HepG2 (cell line): ENCODE data around the gene TYMS. TPM values are rescaled to one million over a fixed set of nuclear protein-coding genes. Genes with fewer than 3 reads are reported as not detected.

Experiments
- ATAC-seq: fragments of 200-7000 bp; cut with Tn5 transposase; 3 replicates; pipeline ENCODE4 v1.9.1; 2020; ENCODE audit warnings: mild to moderate bottlenecking, moderate library complexity
- BruUV-seq: library from RNA; stranded (reverse); fragments of 400-500 nt; replicated peaks from 2 replicates; lab custom pipeline; 2021; lab: Mats Ljungman, UMichigan
- CTCF ChIA-PET: fragments of 300-600 bp; formaldehyde crosslinking; extraction: SDS; loops from one replicate; lab custom pipeline; 2021; ENCODE audit warnings: low total read pairs, inconsistent platforms, low intra/inter-chr PET ratio; lab: Yijun Ruan, JAX
- POLR2A ChIA-PET: fragments of 350-600 bp; sonication (Branson Sonifier 250); formaldehyde crosslinking; loops from one replicate; lab custom pipeline; 2020; ENCODE audit warnings: antibody characterized with exemption, inconsistent platforms; lab: Yijun Ruan, JAX
- DNase-seq: peaks from one replicate; pipeline ENCODE4 v3.0.0-alpha.2; 2015; ENCODE audit warnings: low spot score
- FAIRE-seq: peaks from 3 replicates; lab custom pipeline; 2011; peaks lifted over from hg19 to GRCh38; lab: Jason Lieb, UNC
- H2AFZ ChIP-seq: one replicate; pipeline ENCODE4 v1.6.1; 2011; ENCODE audit warnings: low read length, inconsistent platforms
- H3K27ac ChIP-seq: fragments of 300-600 bp; 3 replicates; pipeline ENCODE4 v1.8.0; 2011; ENCODE audit warnings: mixed run types, mild to moderate bottlenecking, mixed read lengths, low read length, inconsistent platforms; ENCODE audit not compliant: insufficient read depth; ENCODE audit errors: extremely low read length
- H3K27me3 ChIP-seq, 2 experiments: fragments of 200-600 bp in 1 of 2; 2 replicates in 1 of 2; 3 replicates in 1 of 2; pipeline versions ENCODE4 v1.6.0 to v1.8.0; 2011; ENCODE audit warnings: low read length in 2 of 2, mild to moderate bottlenecking in 2 of 2, moderate library complexity in 2 of 2, inconsistent platforms in 1 of 2; ENCODE audit not compliant: insufficient read depth in 2 of 2, control insufficient read depth in 1 of 2
- H3K36me3 ChIP-seq, 2 experiments: fragments of 200-600 bp in 1 of 2; replicated peaks in 1 of 2; 2 replicates in 1 of 2; 3 replicates in 1 of 2; pipeline versions ENCODE4 v1.5.1 to v1.8.0; 2011; ENCODE audit warnings: low read length in 2 of 2, inconsistent platforms in 1 of 2; ENCODE audit not compliant: insufficient read depth in 2 of 2, control insufficient read depth in 1 of 2
- H3K4me1 ChIP-seq: 2 replicates; pipeline ENCODE4 v1.5.1; 2012; ENCODE audit warnings: low read length, inconsistent platforms; ENCODE audit not compliant: insufficient read depth
- H3K4me2 ChIP-seq: 2 replicates; pipeline ENCODE4 v1.6.0; 2011; ENCODE audit warnings: low read depth, low read length, inconsistent platforms
- H3K4me3 ChIP-seq, 3 experiments: fragments of 200-600 bp in 1 of 3; sonication (generic), shearing (Covaris generic) in 1 of 3; replicated peaks in 1 of 3; 2 replicates each; pipeline ENCODE4 v1.5.1; 2011 to 2016; ENCODE audit warnings: low read length in 3 of 3, inconsistent platforms in 2 of 3, low read depth in 2 of 3, mild to moderate bottlenecking in 2 of 3, control low read depth in 1 of 3, mixed read lengths in 1 of 3; ENCODE audit not compliant: insufficient read depth in 1 of 3
- H3K79me2 ChIP-seq: one replicate; pipeline ENCODE4 v1.6.1; 2011; ENCODE audit warnings: low read length, inconsistent platforms; ENCODE audit not compliant: insufficient read depth
- H3K9ac ChIP-seq: 2 replicates; pipeline ENCODE4 v1.6.0; 2011; ENCODE audit warnings: mild to moderate bottlenecking, low read depth, low read length, inconsistent platforms; ENCODE audit not compliant: insufficient read depth
- H3K9me3 ChIP-seq: 2 replicates; pipeline ENCODE4 v1.5.1; 2012; ENCODE audit warnings: mild to moderate bottlenecking, low read length
- H4K20me1 ChIP-seq: 2 replicates; pipeline ENCODE4 v1.6.0; 2011; ENCODE audit warnings: inconsistent platforms, mild to moderate bottlenecking, low read length, moderate library complexity; ENCODE audit not compliant: insufficient read depth
- ASH2L ChIP-seq: fragments of 300-600, 200-600 bp; sonication (generic); IDR thresholded peaks from 2 replicates; pipeline ENCODE4 v1.7.0; 2017; ENCODE audit warnings: low read depth, mild to moderate bottlenecking, moderate library complexity, mixed read lengths, low read length; ENCODE audit not compliant: insufficient read length
- DNMT3B ChIP-seq: conservative IDR thresholded peaks from 2 replicates; pipeline ENCODE4 v1.6.1; 2016; ENCODE audit warnings: missing biosample characterization, control low read depth
- FOXC1 ChIP-seq: sonication (generic); formaldehyde crosslinking; IDR thresholded peaks from 2 replicates; pipeline ENCODE4 v1.8.0; 2022; ENCODE audit warnings: mild to moderate bottlenecking, missing genetic modification reagents, borderline replicate concordance
- HHEX ChIP-seq: IDR thresholded peaks from 2 replicates; pipeline ENCODE4 v1.6.1; 2016; ENCODE audit warnings: control low read depth
- MLLT10 ChIP-seq: sonication (generic); formaldehyde crosslinking; IDR thresholded peaks from 2 replicates; pipeline ENCODE4 v1.4.0; 2020; ENCODE audit warnings: missing genetic modification reagents
- MYNN ChIP-seq: sonication (generic); formaldehyde crosslinking; IDR thresholded peaks from 2 replicates; pipeline ENCODE4 v1.4.0; 2020; ENCODE audit warnings: mild to moderate bottlenecking, low read depth, missing genetic modification reagents
- NFE2L1 ChIP-seq: sonication (generic); formaldehyde crosslinking; IDR thresholded peaks from 2 replicates; pipeline ENCODE4 v1.4.0; 2020; ENCODE audit warnings: missing genetic modification reagents, mild to moderate bottlenecking, borderline replicate concordance
- NFRKB ChIP-seq: fragments of 450-650 bp; IDR thresholded peaks from 2 replicates; pipeline ENCODE4 v1.6.1; 2017
- RFX3 ChIP-seq: IDR thresholded peaks from 2 replicates; pipeline ENCODE4 v1.6.1; 2016; ENCODE audit warnings: missing biosample characterization, missing genetic modification reagents
- RXRA ChIP-seq: sonication (generic); formaldehyde crosslinking; IDR thresholded peaks from 2 replicates; pipeline ENCODE4 v1.5.1; 2020; ENCODE audit warnings: missing genetic modification reagents
- SMAD3 ChIP-seq: sonication (generic); formaldehyde crosslinking; IDR thresholded peaks from 2 replicates; pipeline ENCODE4 v1.4.0; 2020; ENCODE audit warnings: missing genetic modification reagents
- SRF ChIP-seq: IDR thresholded peaks from 2 replicates; pipeline ENCODE4 v1.6.1; 2011; ENCODE audit warnings: mild to moderate bottlenecking, low read depth, low read length, moderate library complexity
- ZBTB33 ChIP-seq: sonication (generic); formaldehyde crosslinking; IDR thresholded peaks from 2 replicates; pipeline ENCODE4 v1.4.0; 2020; ENCODE audit warnings: missing genetic modification reagents
- ZBTB7A ChIP-seq: sonication (generic); formaldehyde crosslinking; IDR thresholded peaks from 2 replicates; pipeline ENCODE4 v1.8.0; 2022; ENCODE audit warnings: mild to moderate bottlenecking, missing genetic modification reagents
- ZBTB7B ChIP-seq: sonication (generic); formaldehyde crosslinking; IDR thresholded peaks from 2 replicates; pipeline ENCODE4 v1.4.0; 2020; ENCODE audit warnings: missing genetic modification reagents
- WGBS: methylation state at CpG from one replicate; pipeline ENCODE4 v1.1.6; 2017; ENCODE audit warnings: low lambda C conversion rate; 5-methylcytosine and 5-hydroxymethylcytosine counted together
- in situ Hi-C: cut with HindIII; loops from 2 replicates; pipeline ENCODE4 v1.10.0; 2017; ENCODE audit warnings: low pct_unique_long_range_greater_than_20kb; ENCODE audit not compliant: extremely low pct_ligation_motif_present
- intact Hi-C: fragments of 100-400 bp; cut with micrococcal nuclease; formaldehyde crosslinking; loops from one replicate; pipeline ENCODE4 v1.10.0; 2022; ENCODE audit not compliant: unreplicated experiment
- polyA plus RNA-seq, 8 experiments: library from polyadenylated mRNA; depleted of rRNA in 3 of 8; stranded (reverse) in 7 of 8; unstranded in 1 of 8; fragments of >200 nt; fragmentation: Illumina TruSeq in 4 of 8; extraction: Trizol in 4 of 8; gene quantifications; 2 replicates each; pipeline versions ENCODE4 v1.2.1 to v1.2.3, GENCODE V29; 2011 to 2016; ENCODE audit warnings: low read depth in 4 of 8, missing spikeins in 1 of 8, mixed read lengths in 1 of 8; ENCODE audit not compliant: insufficient read depth in 1 of 8
- total RNA-seq, 5 experiments: library from RNA; depleted of rRNA; stranded (reverse); fragments of >200 nt; fragmentation: Illumina TruSeq; extraction: Trizol; gene quantifications; 2 replicates each; pipeline ENCODE4 v1.2.3, GENCODE V29; 2016; ENCODE audit warnings: low read depth in 1 of 5
- TF ChIP-seq, protein P1 (sequence below): sonication (generic); formaldehyde crosslinking; IDR thresholded peaks from 2 replicates; pipeline ENCODE4; 2020; ENCODE audit warnings: missing genetic modification reagents, mild to moderate bottlenecking, borderline replicate concordance

The TYMS gene
- total and polyA plus RNA-seq, 2 of the 13 experiments (the other 11 are each of a cell fraction or from before 2014, with no cell fraction given) = 80.1 to 106 TPM

GRCh38 chr18:679516-679915, 22.1 kb downstream of the TYMS start:
- peaks cover 8% of the 10 kb centered on the region; the same call in 1 of the 2 replicates for H4K20me1 ChIP-seq
- peaks cover 25% of the 10 kb centered on the region for H3K4me1 ChIP-seq
- no peaks in the 10 kb centered on the region for H3K79me2 ChIP-seq
- FAIRE-seq (no peak), ATAC-seq (no peak)
- H3K4me3 ChIP-seq = no peak overlapping the region
- no peak overlapping the region for H3K4me2 ChIP-seq
- no TSS peak for BruUV-seq
- H3K27me3 ChIP-seq = no peaks in the 10 kb centered on the region
- CTCF ChIA-PET = no interaction called here
- H3K36me3 ChIP-seq = peaks cover 31 to 66% of the 10 kb centered on the region in 2 experiments
- TF ChIP-seq HHEX (CRISPR knock-in tag) = no peak
- no peak for TF ChIP-seq SRF
- TF ChIP-seq SMAD3 (CRISPR knock-in tag) = no peak
- TF ChIP-seq MLLT10 (CRISPR knock-in tag) = no peak
- no peak for TF ChIP-seq MYNN (CRISPR knock-in tag)
- no peak for TF ChIP-seq NFE2L1 (CRISPR knock-in tag)
- no peak for TF ChIP-seq ASH2L
- no peak for TF ChIP-seq ZBTB7A
- no peak for TF ChIP-seq ZBTB33 (CRISPR knock-in tag)
- no peak for TF ChIP-seq NFRKB
- TF ChIP-seq RXRA = no peak
- no peak for TF ChIP-seq DNMT3B (CRISPR knock-in tag)
- TF ChIP-seq FOXC1 = no peak
- no peak for TF ChIP-seq ZBTB7B (CRISPR knock-in tag)
- TF ChIP-seq, protein P1, sequence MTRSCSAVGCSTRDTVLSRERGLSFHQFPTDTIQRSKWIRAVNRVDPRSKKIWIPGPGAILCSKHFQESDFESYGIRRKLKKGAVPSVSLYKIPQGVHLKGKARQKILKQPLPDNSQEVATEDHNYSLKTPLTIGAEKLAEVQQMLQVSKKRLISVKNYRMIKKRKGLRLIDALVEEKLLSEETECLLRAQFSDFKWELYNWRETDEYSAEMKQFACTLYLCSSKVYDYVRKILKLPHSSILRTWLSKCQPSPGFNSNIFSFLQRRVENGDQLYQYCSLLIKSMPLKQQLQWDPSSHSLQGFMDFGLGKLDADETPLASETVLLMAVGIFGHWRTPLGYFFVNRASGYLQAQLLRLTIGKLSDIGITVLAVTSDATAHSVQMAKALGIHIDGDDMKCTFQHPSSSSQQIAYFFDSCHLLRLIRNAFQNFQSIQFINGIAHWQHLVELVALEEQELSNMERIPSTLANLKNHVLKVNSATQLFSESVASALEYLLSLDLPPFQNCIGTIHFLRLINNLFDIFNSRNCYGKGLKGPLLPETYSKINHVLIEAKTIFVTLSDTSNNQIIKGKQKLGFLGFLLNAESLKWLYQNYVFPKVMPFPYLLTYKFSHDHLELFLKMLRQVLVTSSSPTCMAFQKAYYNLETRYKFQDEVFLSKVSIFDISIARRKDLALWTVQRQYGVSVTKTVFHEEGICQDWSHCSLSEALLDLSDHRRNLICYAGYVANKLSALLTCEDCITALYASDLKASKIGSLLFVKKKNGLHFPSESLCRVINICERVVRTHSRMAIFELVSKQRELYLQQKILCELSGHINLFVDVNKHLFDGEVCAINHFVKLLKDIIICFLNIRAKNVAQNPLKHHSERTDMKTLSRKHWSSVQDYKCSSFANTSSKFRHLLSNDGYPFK (CRISPR knock-in tag) = no peak
- TF ChIP-seq RFX3 (CRISPR knock-in tag) = no peak
- TF ChIP-seq, all 625 proteins: peak for 0
- in situ Hi-C loops (no loop called here), intact Hi-C loops (no loop called here)
- Histone ChIP-seq H2AFZ (no peak overlapping the region), H3K9me3 (no peaks in the 10 kb centered on the region), H3K27ac (no peak overlapping the region), H3K9ac (no peak overlapping the region)
- WGBS = 99% methylated on average over 4 of the region's 4 CpGs
- POLR2A ChIA-PET = interaction anchor here (0.6 kb wide), 1 partner anchor 1330 kb away, joined by 3 read pairs; no protein-coding TSS in a partner anchor
- DNase-seq = no peak
